ENCODE measurements around the gene PRKCA.

Gene PRKCA

GRCh38 chr17:66662496-66662895 is 360.1 kb downstream of the PRKCA start:
- H3K4me2 ChIP-seq, result no peak overlapping the region
- TF ChIP-seq, protein P1, sequence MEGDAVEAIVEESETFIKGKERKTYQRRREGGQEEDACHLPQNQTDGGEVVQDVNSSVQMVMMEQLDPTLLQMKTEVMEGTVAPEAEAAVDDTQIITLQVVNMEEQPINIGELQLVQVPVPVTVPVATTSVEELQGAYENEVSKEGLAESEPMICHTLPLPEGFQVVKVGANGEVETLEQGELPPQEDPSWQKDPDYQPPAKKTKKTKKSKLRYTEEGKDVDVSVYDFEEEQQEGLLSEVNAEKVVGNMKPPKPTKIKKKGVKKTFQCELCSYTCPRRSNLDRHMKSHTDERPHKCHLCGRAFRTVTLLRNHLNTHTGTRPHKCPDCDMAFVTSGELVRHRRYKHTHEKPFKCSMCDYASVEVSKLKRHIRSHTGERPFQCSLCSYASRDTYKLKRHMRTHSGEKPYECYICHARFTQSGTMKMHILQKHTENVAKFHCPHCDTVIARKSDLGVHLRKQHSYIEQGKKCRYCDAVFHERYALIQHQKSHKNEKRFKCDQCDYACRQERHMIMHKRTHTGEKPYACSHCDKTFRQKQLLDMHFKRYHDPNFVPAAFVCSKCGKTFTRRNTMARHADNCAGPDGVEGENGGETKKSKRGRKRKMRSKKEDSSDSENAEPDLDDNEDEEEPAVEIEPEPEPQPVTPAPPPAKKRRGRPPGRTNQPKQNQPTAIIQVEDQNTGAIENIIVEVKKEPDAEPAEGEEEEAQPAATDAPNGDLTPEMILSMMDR (conservative IDR thresholded peaks at IDR 0.05; ENCODE audit: low read depth, low read length), result no peak
- no peak overlapping the region for H3K4me3 ChIP-seq (IDR thresholded peaks at IDR 0.05; ENCODE audit: insufficient read depth, low read depth, low read length)
- no peaks in the 10 kb centered on the region for H3K36me3 ChIP-seq (ENCODE audit: insufficient read depth)
- no peaks in the 10 kb centered on the region for H3K79me2 ChIP-seq (ENCODE audit: insufficient read depth, low read depth)
- no peaks in the 10 kb centered on the region for H4K20me1 ChIP-seq (ENCODE audit: insufficient read depth)
- no peak overlapping the region for H3K27ac ChIP-seq
- no peak overlapping the region for H3K9ac ChIP-seq
- no peak overlapping the region for H2AFZ ChIP-seq (ENCODE audit: low read depth)
- no peaks in the 10 kb centered on the region for H3K27me3 ChIP-seq (ENCODE audit: insufficient read depth, low read depth)
- no peaks in the 10 kb centered on the region for H3K4me1 ChIP-seq (ENCODE audit: low read depth, poor library complexity, severe bottlenecking)

DNA sequence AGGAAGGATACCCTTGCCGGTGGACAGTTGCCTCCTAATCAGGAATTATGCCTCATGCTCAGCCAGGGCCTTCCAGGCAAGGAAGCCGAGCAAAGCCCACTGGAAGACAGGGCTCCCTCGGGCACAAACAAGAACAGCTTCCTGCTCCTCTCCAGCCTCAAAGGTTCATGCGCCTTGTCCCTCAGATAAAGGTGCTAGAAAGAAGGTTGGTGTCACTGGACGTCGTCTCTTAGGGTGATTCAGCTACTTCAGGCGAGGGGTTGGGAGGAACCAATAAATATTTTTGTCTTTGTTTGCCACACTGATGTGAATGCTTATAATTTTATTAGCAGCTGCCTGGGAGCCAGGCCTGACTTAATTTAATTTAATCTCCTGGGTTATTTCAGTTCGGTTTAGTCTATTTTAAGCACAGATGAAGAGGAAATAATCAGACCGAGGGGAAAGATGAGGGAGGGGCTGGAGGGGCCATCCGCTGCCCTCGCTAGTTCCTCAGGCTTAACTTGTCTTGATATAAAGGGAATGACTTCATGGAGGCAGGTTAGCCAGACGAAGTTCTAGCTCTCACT is 360.7 kb downstream of the PRKCA start:
- H3K4me2 ChIP-seq, result no peak overlapping the region
- no peaks in the 10 kb centered on the region for H3K36me3 ChIP-seq (ENCODE audit: insufficient read depth)
- no peaks in the 10 kb centered on the region for H3K79me2 ChIP-seq (ENCODE audit: insufficient read depth, low read depth)
- no peak overlapping the region for H3K27ac ChIP-seq
- no peak overlapping the region for H3K9ac ChIP-seq
- H2AFZ ChIP-seq (ENCODE audit: low read depth), result no peak overlapping the region
- TF ChIP-seq, protein P1 (conservative IDR thresholded peaks at IDR 0.05; ENCODE audit: low read depth, low read length), result no peak
- H3K27me3 ChIP-seq (ENCODE audit: insufficient read depth, low read depth), result no peaks in the 10 kb centered on the region
- H3K4me3 ChIP-seq (IDR thresholded peaks at IDR 0.05; ENCODE audit: insufficient read depth, low read depth, low read length), result no peak overlapping the region
- H4K20me1 ChIP-seq (ENCODE audit: insufficient read depth), result no peaks in the 10 kb centered on the region
- no peaks in the 10 kb centered on the region for H3K4me1 ChIP-seq (ENCODE audit: low read depth, poor library complexity, severe bottlenecking)

- H3K79me2 ChIP-seq (ENCODE audit: insufficient read depth, low read depth), result no peaks in the 10 kb centered on the region
- H4K20me1 ChIP-seq (ENCODE audit: insufficient read depth), result no peaks in the 10 kb centered on the region
- H3K36me3 ChIP-seq (ENCODE audit: insufficient read depth), result no peaks in the 10 kb centered on the region
- no peaks in the 10 kb centered on the region for H3K4me1 ChIP-seq (ENCODE audit: low read depth, poor library complexity, severe bottlenecking)
- H3K27me3 ChIP-seq (ENCODE audit: insufficient read depth, low read depth), result no peaks in the 10 kb centered on the region
- TF ChIP-seq, protein P1 (conservative IDR thresholded peaks at IDR 0.05; ENCODE audit: low read depth, low read length), result no peak
- no peak overlapping the region for H3K27ac ChIP-seq
- no peak overlapping the region for H3K4me2 ChIP-seq
- H3K4me3 ChIP-seq (IDR thresholded peaks at IDR 0.05; ENCODE audit: insufficient read depth, low read depth, low read length), result no peak overlapping the region
- no peak overlapping the region for H3K9ac ChIP-seq
- no peak overlapping the region for H2AFZ ChIP-seq (ENCODE audit: low read depth)
Measured at GRCh38 chr17:66664336-66664735, 361.9 kb downstream of the PRKCA start.

DNA sequence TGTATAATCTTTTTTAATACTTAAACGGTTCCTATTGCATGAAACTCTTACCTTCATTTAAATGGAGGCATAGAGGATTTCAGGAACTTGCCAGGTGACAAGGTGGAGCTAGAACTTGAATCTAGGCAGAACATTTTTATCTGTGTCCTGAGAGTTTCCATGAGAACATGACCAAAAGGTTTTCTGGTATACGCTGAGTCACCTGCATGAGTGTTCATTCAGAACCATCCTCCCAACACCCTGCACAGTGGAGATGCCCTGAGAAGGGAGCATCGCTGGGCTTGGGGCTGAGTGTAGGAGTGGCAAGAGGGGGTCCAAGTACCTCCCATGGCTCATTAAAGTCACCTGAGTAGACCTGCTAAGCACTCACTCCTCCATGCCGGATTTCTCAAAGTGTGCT is 362.8 kb downstream of the PRKCA start:
- no peaks in the 10 kb centered on the region for H3K36me3 ChIP-seq (ENCODE audit: insufficient read depth)
- TF ChIP-seq, protein P1 (conservative IDR thresholded peaks at IDR 0.05; ENCODE audit: low read depth, low read length), result no peak
- no peaks in the 10 kb centered on the region for H3K27me3 ChIP-seq (ENCODE audit: insufficient read depth, low read depth)
- H3K79me2 ChIP-seq (ENCODE audit: insufficient read depth, low read depth), result no peaks in the 10 kb centered on the region
- H4K20me1 ChIP-seq (ENCODE audit: insufficient read depth), result no peaks in the 10 kb centered on the region
- H3K4me2 ChIP-seq, result no peak overlapping the region
- no peaks in the 10 kb centered on the region for H3K4me1 ChIP-seq (ENCODE audit: low read depth, poor library complexity, severe bottlenecking)
- H3K9ac ChIP-seq, result no peak overlapping the region
- H2AFZ ChIP-seq (ENCODE audit: low read depth), result no peak overlapping the region
- H3K27ac ChIP-seq, result no peak overlapping the region
- no peak overlapping the region for H3K4me3 ChIP-seq (IDR thresholded peaks at IDR 0.05; ENCODE audit: insufficient read depth, low read depth, low read length)
